DND-41 (cell line): ENCODE results near the gene PTER.

Experiments used
- ATAC-seq: fragments of 200-7000 bp; cut with Tn5 transposase; 3 replicates; pipeline ENCODE4 v1.9.1; 2021; ENCODE audit warnings: low read depth; ENCODE audit not compliant: insufficient read depth
- DNase-seq: peaks from one replicate; pipeline ENCODE4 v3.0.0-alpha.2; 2020
- H2AFZ ChIP-seq: 2 replicates; pipeline ENCODE4 v1.6.0; 2012; ENCODE audit warnings: low read depth, low read length
- H3K27ac ChIP-seq: 2 replicates; pipeline ENCODE4 v1.5.1; 2012; ENCODE audit warnings: low read length, inconsistent platforms
- H3K27me3 ChIP-seq: fragments of 200-600 bp; sonication (generic); 2 replicates; pipeline ENCODE4 v1.6.0; 2012; ENCODE audit warnings: low read length, mild to moderate bottlenecking, inconsistent platforms; ENCODE audit not compliant: insufficient read depth, poor library complexity
- H3K36me3 ChIP-seq: 2 replicates; pipeline ENCODE4 v1.5.1; 2012; ENCODE audit warnings: low read length, inconsistent platforms; ENCODE audit not compliant: insufficient read depth
- H3K4me1 ChIP-seq: 2 replicates; pipeline ENCODE4 v1.5.1; 2012; ENCODE audit warnings: mild to moderate bottlenecking, low read length; ENCODE audit not compliant: insufficient read depth
- H3K4me2 ChIP-seq: 2 replicates; pipeline ENCODE4 v1.6.0; 2012; ENCODE audit warnings: mild to moderate bottlenecking, moderate library complexity, low read length, inconsistent platforms; ENCODE audit not compliant: insufficient read depth
- H3K4me3 ChIP-seq, 2 experiments: fragments of 200-600 bp in 1 of 2; shearing (Covaris generic) in 1 of 2; 2 replicates each; pipeline ENCODE4 v1.5.1; 2012 to 2016; ENCODE audit warnings: inconsistent platforms in 2 of 2, low read length in 2 of 2, mild to moderate bottlenecking in 2 of 2, low read depth in 1 of 2, moderate library complexity in 1 of 2
- H3K79me2 ChIP-seq: 2 replicates; pipeline ENCODE4 v1.6.0; 2012; ENCODE audit warnings: low read length, inconsistent platforms; ENCODE audit not compliant: insufficient read depth
- H3K9ac ChIP-seq: 2 replicates; pipeline ENCODE4 v1.6.0; 2012; ENCODE audit warnings: low read depth, mild to moderate bottlenecking, inconsistent platforms, low read length, moderate library complexity
- H3K9me3 ChIP-seq: 2 replicates; pipeline ENCODE4 v1.5.1; 2012; ENCODE audit warnings: low read length, moderate library complexity, mild to moderate bottlenecking, inconsistent platforms; ENCODE audit not compliant: insufficient read depth, severe bottlenecking
- H4K20me1 ChIP-seq: 2 replicates; pipeline ENCODE4 v1.6.0; 2012; ENCODE audit warnings: low read length; ENCODE audit not compliant: insufficient read depth
- CTCF ChIP-seq: IDR thresholded peaks from 2 replicates; pipeline ENCODE4 v1.5.1; 2012; ENCODE audit warnings: borderline replicate concordance, low read length, moderate library complexity, mild to moderate bottlenecking; ENCODE audit not compliant: poor library complexity, severe bottlenecking; ENCODE audit errors: extremely low read depth
- EZH2 ChIP-seq: IDR thresholded peaks from 3 replicates; pipeline ENCODE4 v1.6.1; 2012; ENCODE audit warnings: borderline replicate concordance, low read depth, mild to moderate bottlenecking, moderate library complexity, low read length, inconsistent platforms; ENCODE audit not compliant: severe bottlenecking

The PTER gene

GRCh38 chr10:16425449-16425848 lies 11.4 kb upstream of the PTER start:
- no peak overlapping the region for H3K4me2 ChIP-seq
- no peak overlapping the region for H3K4me3 ChIP-seq
- no peak overlapping the region for H2AFZ ChIP-seq
- peaks cover 11% of the 10 kb centered on the region for H3K27me3 ChIP-seq
- no peaks in the 10 kb centered on the region for H3K79me2 ChIP-seq
- ATAC-seq (no peak), DNase-seq (no peak)
- H3K27ac ChIP-seq: no peak overlapping the region
- no peaks in the 10 kb centered on the region for H3K4me1 ChIP-seq
- H3K9ac ChIP-seq: no peak overlapping the region
- H3K36me3 ChIP-seq: no peaks in the 10 kb centered on the region
- no peaks in the 10 kb centered on the region for H3K9me3 ChIP-seq
- TF ChIP-seq CTCF: no peak
- no peak for TF ChIP-seq EZH2
- H4K20me1 ChIP-seq: no peaks in the 10 kb centered on the region

- H3K4me3 ChIP-seq: no peak overlapping the region
- H3K79me2 ChIP-seq: no peaks in the 10 kb centered on the region
- no peak overlapping the region for H2AFZ ChIP-seq
- TF ChIP-seq EZH2 (no peak), CTCF (no peak)
- H4K20me1 ChIP-seq: no peaks in the 10 kb centered on the region
- H3K9ac ChIP-seq: no peak overlapping the region
- H3K27me3 ChIP-seq: no peaks in the 10 kb centered on the region
- no peak overlapping the region for H3K4me2 ChIP-seq
- H3K27ac ChIP-seq: no peak overlapping the region
- no peaks in the 10 kb centered on the region for H3K9me3 ChIP-seq
- DNase-seq (no peak), ATAC-seq (no peak)
- H3K4me1 ChIP-seq: no peaks in the 10 kb centered on the region
- H3K36me3 ChIP-seq: no peaks in the 10 kb centered on the region
These were observed 7.3 kb upstream of the PTER start for GRCh38 chr10:16429539-16429938.

GRCh38 chr10:16436367-16436757 lies 448 bp upstream of the PTER start:
- peak overlapping the region; percentile 92 for H2AFZ ChIP-seq
- H3K79me2 ChIP-seq: peaks cover 41% of the 10 kb centered on the region
- H3K4me2 ChIP-seq: peak overlapping the region; percentile 91
- peak overlapping the region; percentile 84 for H3K9ac ChIP-seq
- DNase-seq: no peak
- H3K4me1 ChIP-seq: peaks cover 50% of the 10 kb centered on the region
- peaks cover 19% of the 10 kb centered on the region for H3K36me3 ChIP-seq
- H4K20me1 ChIP-seq: peaks cover 4% of the 10 kb centered on the region; the same call in 1 of the 2 replicates
- H3K27ac ChIP-seq: peak overlapping the region; percentile 56; the same call in 1 of the 2 replicates
- no peak for TF ChIP-seq EZH2
- peak; percentile 18 for ATAC-seq
- peak overlapping the region; percentile 49 to 75; a peak in 3 of 4 replicates for H3K4me3 ChIP-seq
- no peaks in the 10 kb centered on the region for H3K27me3 ChIP-seq
- no peaks in the 10 kb centered on the region for H3K9me3 ChIP-seq

GRCh38 chr10:16437540-16437894 lies 707 bp downstream of the PTER start:
- Histone ChIP-seq H3K4me2 (peak overlapping the region; percentile 91), H3K79me2 (peaks cover 53% of the 10 kb centered on the region), H3K9ac (peak overlapping the region; percentile 84), H3K27me3 (no peaks in the 10 kb centered on the region), H4K20me1 (peaks cover 8% of the 10 kb centered on the region; the same call in 1 of the 2 replicates), H3K4me1 (peaks cover 53% of the 10 kb centered on the region), H3K4me3 (peak overlapping the region; percentile 49 to 75), H3K27ac (peak overlapping the region; percentile 83), H3K36me3 (peaks cover 23% of the 10 kb centered on the region), H3K9me3 (no peaks in the 10 kb centered on the region), H2AFZ (peak overlapping the region; percentile 92)
- ATAC-seq: no peak
- DNase-seq: no peak
- no peak for TF ChIP-seq EZH2
- no peak for TF ChIP-seq CTCF
